BJ (cell line): Measurements from ENCODE around the gene VSTM2L. TPM values are rescaled to one million over a fixed set of nuclear protein-coding genes. Genes with fewer than 3 reads are reported as not detected.

Source experiments
- CTCF ChIA-PET: fragments of 350-600 bp; formaldehyde crosslinking; extraction: SDS; loops from one replicate; lab custom pipeline; 2021; ENCODE audit warnings: antibody characterized with exemption, inconsistent platforms; lab: Yijun Ruan, JAX
- POLR2A ChIA-PET: fragments of 300-600 bp; sonication (Branson Sonifier 250); formaldehyde crosslinking; extraction: SDS; loops from one replicate; lab custom pipeline; 2021; ENCODE audit warnings: antibody characterized with exemption; lab: Charles Lee
- DNase-seq: peaks from one replicate; pipeline ENCODE4 v3.0.0-alpha.2; 2011; ENCODE audit warnings: low read depth
- H3K27me3 ChIP-seq: 2 replicates; pipeline ENCODE4 v1.6.0; 2011; ENCODE audit warnings: low read length; ENCODE audit not compliant: control insufficient read depth, insufficient read depth
- H3K36me3 ChIP-seq: 2 replicates; pipeline ENCODE4 v1.5.1; 2011; ENCODE audit warnings: low read length; ENCODE audit not compliant: control insufficient read depth, insufficient read depth
- H3K4me3 ChIP-seq: 2 replicates; pipeline ENCODE4 v1.5.1; 2011; ENCODE audit warnings: low read depth, mild to moderate bottlenecking, control low read depth, low read length
- CTCF ChIP-seq: IDR thresholded peaks from 2 replicates; pipeline ENCODE4 v1.5.1; 2011; ENCODE audit warnings: low read depth, mild to moderate bottlenecking, control low read depth, inconsistent platforms, low read length, moderate library complexity; ENCODE audit not compliant: insufficient read depth
- polyA plus RNA-seq: library from polyadenylated mRNA; depleted of rRNA; stranded (reverse); fragments of >200 nt; gene quantifications from 2 replicates; pipeline ENCODE4 v1.2.3, GENCODE V29; 2011

The VSTM2L gene
- polyA plus RNA-seq, 1 experiment, result 1.2 TPM

GRCh38 chr20:37890643-37891042 is 12.3 kb upstream of the VSTM2L start:
- Histone ChIP-seq H3K36me3 (no peaks in the 10 kb centered on the region), H3K27me3 (peaks cover 11% of the 10 kb centered on the region), H3K4me3 (no peak overlapping the region)
- ChIA-PET POLR2A (no interaction called here), CTCF (no interaction called here)
- DNase-seq, result no peak
- no peak for TF ChIP-seq CTCF

- ChIA-PET POLR2A (no interaction called here), CTCF (interaction anchor here (1.6 kb wide), 1 partner anchor 11 kb away, joined by 3 read pairs; no protein-coding TSS in a partner anchor)
- no peaks in the 10 kb centered on the region for H3K36me3 ChIP-seq
- DNase-seq, result no peak
- H3K27me3 ChIP-seq, result peaks cover 8% of the 10 kb centered on the region
- no peak for TF ChIP-seq CTCF
- no peak overlapping the region for H3K4me3 ChIP-seq
Observed at GRCh38 chr20:37892001-37892400, 10.9 kb upstream of the VSTM2L start.

GRCh38 chr20:37893566-37894241 is 9.2 kb upstream of the VSTM2L start:
- TF ChIP-seq CTCF, result no peak
- Histone ChIP-seq H3K36me3 (no peaks in the 10 kb centered on the region), H3K27me3 (peaks cover 8% of the 10 kb centered on the region), H3K4me3 (no peak overlapping the region)
- ChIA-PET POLR2A (no interaction called here), CTCF (interaction anchor here (0.6 to 1.6 kb wide), 3 partner anchors 13 to 1288 kb away, joined by 3 read pairs; partner anchors contain the start of gene RAB5IF)
- no peak for DNase-seq

GRCh38 chr20:37894454-37894853 is 8.5 kb upstream of the VSTM2L start:
- DNase-seq, result no peak
- peaks cover 6% of the 10 kb centered on the region for H3K27me3 ChIP-seq
- TF ChIP-seq CTCF, result no peak
- H3K36me3 ChIP-seq, result no peaks in the 10 kb centered on the region
- H3K4me3 ChIP-seq, result no peak overlapping the region
- ChIA-PET POLR2A (no interaction called here), CTCF (no interaction called here)

- Histone ChIP-seq H3K4me3 (no peak overlapping the region), H3K36me3 (no peaks in the 10 kb centered on the region), H3K27me3 (peaks cover 9% of the 10 kb centered on the region)
- CTCF ChIA-PET, result interaction anchor here (1.4 kb wide), 1 partner anchor 331 kb away, joined by 3 read pairs; no protein-coding TSS in a partner anchor
- no peak for TF ChIP-seq CTCF
- DNase-seq, result no peak
- POLR2A ChIA-PET, result no interaction called here
Observed at GRCh38 chr20:37895166-37895565, 7.8 kb upstream of the VSTM2L start.
